Measurements from ENCODE around the gene TSKS. TPM values are rescaled to one million over a fixed set of nuclear protein-coding genes. Genes with fewer than 3 reads are reported as not detected.
A peak's percentile ranks its signal among the peaks of the same experiment; 100 is the strongest.

TSKS gene
- total RNA-seq, 2 experiments from 2014 or later = not detected

- peak; percentile 91 for DNase-seq (ENCODE audit: low spot score)
- Histone ChIP-seq H3K36me3 (ENCODE audit: insufficient read depth, low read length) (no peaks in the 10 kb centered on the region), H3K9me3 (ENCODE audit: low read length) (no peaks in the 10 kb centered on the region), H3K4me2 (ENCODE audit: low read length) (no peak overlapping the region), H2AFZ (ENCODE audit: low read length) (no peak overlapping the region), H3K79me2 (ENCODE audit: insufficient read depth, low read depth, low read length) (no peaks in the 10 kb centered on the region), H3K4me1 (ENCODE audit: insufficient read depth, low read length, poor library complexity, severe bottlenecking) (no peaks in the 10 kb centered on the region), H3K9me2 (ENCODE audit: insufficient read depth, low read length) (no peaks in the 10 kb centered on the region), H3K27ac (ENCODE audit: low read depth, low read length, poor library complexity, severe bottlenecking) (no peak overlapping the region), H4K20me1 (ENCODE audit: insufficient read depth, low read length) (no peaks in the 10 kb centered on the region), H3K4me3 (ENCODE audit: low read depth, low read length, poor library complexity, severe bottlenecking) (no peak overlapping the region)
- CTCF ChIA-PET (ENCODE audit: unreplicated experiment) = no interaction called here
- intact Hi-C loops (cut with micrococcal nuclease; ENCODE audit: unreplicated experiment) = no loop called here
- no TSS peak for BruUV-seq (replicated peaks)
- TF ChIP-seq CTCF (conservative IDR thresholded peaks at IDR 0.05; ENCODE audit: low read length) (peak; percentile 43), EZH2phosphoT487 (IDR thresholded peaks at IDR 0.05; ENCODE audit: borderline replicate concordance, low read depth, low read length) (no peak)
- POLR2A ChIA-PET = interaction anchor here (0.6 to 0.8 kb wide), 3 partner anchors 9 to 21 kb away, joined by 3 to 5 read pairs (median 3); partner anchors contain the start of gene AP2A1
Observed at GRCh38 chr19:49746206-49746958, 16.7 kb downstream of the TSKS start.

GRCh38 chr19:49744946-49745381 is 18.1 kb downstream of the TSKS start:
- Histone ChIP-seq H3K36me3 (ENCODE audit: insufficient read depth, low read length) (no peaks in the 10 kb centered on the region), H3K4me2 (ENCODE audit: low read length) (no peak overlapping the region), H4K20me1 (ENCODE audit: insufficient read depth, low read length) (no peaks in the 10 kb centered on the region), H2AFZ (ENCODE audit: low read length) (no peak overlapping the region), H3K79me2 (ENCODE audit: insufficient read depth, low read depth, low read length) (no peaks in the 10 kb centered on the region), H3K9me2 (ENCODE audit: insufficient read depth, low read length) (no peaks in the 10 kb centered on the region), H3K9me3 (ENCODE audit: low read length) (no peaks in the 10 kb centered on the region), H3K4me1 (ENCODE audit: insufficient read depth, low read length, poor library complexity, severe bottlenecking) (no peaks in the 10 kb centered on the region), H3K27ac (ENCODE audit: low read depth, low read length, poor library complexity, severe bottlenecking) (no peak overlapping the region), H3K4me3 (ENCODE audit: low read depth, low read length, poor library complexity, severe bottlenecking) (no peak overlapping the region)
- POLR2A ChIA-PET = no interaction called here
- intact Hi-C loops (cut with micrococcal nuclease; ENCODE audit: unreplicated experiment) = no loop called here
- no TSS peak for BruUV-seq (replicated peaks)
- CTCF ChIA-PET (ENCODE audit: unreplicated experiment) = no interaction called here
- no peak for DNase-seq (ENCODE audit: low spot score)
- TF ChIP-seq EZH2phosphoT487 (IDR thresholded peaks at IDR 0.05; ENCODE audit: borderline replicate concordance, low read depth, low read length) (no peak), CTCF (conservative IDR thresholded peaks at IDR 0.05; ENCODE audit: low read length) (no peak)

GRCh38 chr19:49741210-49741844 is 21.8 kb downstream of the TSKS start:
- ChIA-PET CTCF (ENCODE audit: unreplicated experiment) (no interaction called here), POLR2A (no interaction called here)
- Histone ChIP-seq H3K9me3 (ENCODE audit: low read length) (no peaks in the 10 kb centered on the region), H3K27ac (ENCODE audit: low read depth, low read length, poor library complexity, severe bottlenecking) (no peak overlapping the region), H3K4me2 (ENCODE audit: low read length) (no peak overlapping the region), H3K4me1 (ENCODE audit: insufficient read depth, low read length, poor library complexity, severe bottlenecking) (no peaks in the 10 kb centered on the region), H3K4me3 (ENCODE audit: low read depth, low read length, poor library complexity, severe bottlenecking) (no peak overlapping the region), H3K79me2 (ENCODE audit: insufficient read depth, low read depth, low read length) (no peaks in the 10 kb centered on the region), H3K9me2 (ENCODE audit: insufficient read depth, low read length) (no peaks in the 10 kb centered on the region), H3K36me3 (ENCODE audit: insufficient read depth, low read length) (no peaks in the 10 kb centered on the region), H2AFZ (ENCODE audit: low read length) (no peak overlapping the region), H4K20me1 (ENCODE audit: insufficient read depth, low read length) (no peaks in the 10 kb centered on the region)
- no TSS peak for BruUV-seq (replicated peaks)
- intact Hi-C loops (cut with micrococcal nuclease; ENCODE audit: unreplicated experiment) = no loop called here
- TF ChIP-seq EZH2phosphoT487 (IDR thresholded peaks at IDR 0.05; ENCODE audit: borderline replicate concordance, low read depth, low read length) = no peak
- no peak for TF ChIP-seq CTCF (conservative IDR thresholded peaks at IDR 0.05; ENCODE audit: low read length)
- DNase-seq (ENCODE audit: low spot score) = no peak

All from OCI-LY7 (cell line).